CD4-positive, alpha-beta T cell treated with Interleukin-10 for 1 hour (primary cell): ENCODE data around the gene USP47.

Source experiments
- DNase-seq: peaks from one replicate; pipeline ENCODE4 v3.0.0-alpha.2; 2020

Gene USP47

DNA sequence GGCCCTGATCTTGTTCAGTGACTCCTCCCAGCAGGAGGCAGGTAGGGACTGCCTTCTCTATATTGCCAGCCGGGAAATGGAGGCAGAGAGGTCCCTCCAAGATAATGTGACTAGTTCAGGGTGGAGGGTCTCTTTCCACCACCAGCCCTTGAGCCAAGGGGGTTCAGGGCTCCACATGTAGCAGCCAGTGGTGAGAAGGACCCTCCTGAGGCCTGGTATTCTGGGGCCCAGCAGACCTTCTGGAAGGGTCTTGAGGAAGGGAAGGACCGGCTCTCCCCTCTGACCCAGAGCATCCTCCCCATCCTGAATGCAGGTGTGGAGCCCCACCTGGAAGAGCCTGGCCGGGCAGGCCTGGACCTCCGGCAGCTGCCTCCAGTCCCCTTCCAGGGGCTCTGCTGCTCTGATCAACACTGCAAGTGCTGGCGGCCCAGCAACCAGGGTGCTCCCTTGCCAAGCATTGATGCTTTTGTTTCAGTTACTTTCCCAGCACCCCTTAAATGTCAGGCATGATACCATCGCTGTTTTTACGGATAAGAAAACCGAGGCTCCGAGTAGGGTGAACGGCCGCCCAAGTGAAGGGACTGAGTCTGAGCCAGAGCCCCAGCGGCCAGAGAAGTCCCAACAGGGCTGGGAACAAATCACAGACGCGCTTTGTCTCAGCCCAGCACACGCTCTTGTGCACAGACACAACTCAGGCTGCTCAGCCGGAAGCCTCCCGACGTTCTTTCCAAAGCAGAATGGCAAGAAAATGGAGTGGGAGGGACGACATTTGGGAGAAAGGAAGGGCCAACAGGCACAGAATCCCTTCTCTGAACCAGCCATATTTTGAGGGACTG, 127.8 kb downstream of the USP47 start:
- DNase-seq = no peak

DNA sequence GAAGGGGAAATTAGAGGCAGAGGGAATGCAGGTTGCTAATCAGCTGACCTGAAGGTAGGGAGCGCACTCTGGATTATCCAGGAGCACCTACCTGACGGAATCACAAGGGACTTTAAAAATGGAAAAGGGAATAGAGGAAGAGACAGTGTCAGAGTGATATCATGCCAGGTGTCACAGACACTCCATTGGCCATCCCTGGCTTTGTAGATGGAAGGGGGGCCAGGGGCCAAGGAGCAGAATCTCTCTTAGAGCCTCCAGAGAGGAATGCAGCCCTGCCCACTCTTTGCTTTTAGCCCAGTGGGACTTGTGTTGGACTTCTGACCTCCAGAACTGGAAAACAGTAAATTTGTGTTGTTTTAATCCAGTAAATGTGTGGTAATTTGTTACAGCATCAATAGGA, 128.8 kb downstream of the USP47 start:
- DNase-seq = no peak

DNA sequence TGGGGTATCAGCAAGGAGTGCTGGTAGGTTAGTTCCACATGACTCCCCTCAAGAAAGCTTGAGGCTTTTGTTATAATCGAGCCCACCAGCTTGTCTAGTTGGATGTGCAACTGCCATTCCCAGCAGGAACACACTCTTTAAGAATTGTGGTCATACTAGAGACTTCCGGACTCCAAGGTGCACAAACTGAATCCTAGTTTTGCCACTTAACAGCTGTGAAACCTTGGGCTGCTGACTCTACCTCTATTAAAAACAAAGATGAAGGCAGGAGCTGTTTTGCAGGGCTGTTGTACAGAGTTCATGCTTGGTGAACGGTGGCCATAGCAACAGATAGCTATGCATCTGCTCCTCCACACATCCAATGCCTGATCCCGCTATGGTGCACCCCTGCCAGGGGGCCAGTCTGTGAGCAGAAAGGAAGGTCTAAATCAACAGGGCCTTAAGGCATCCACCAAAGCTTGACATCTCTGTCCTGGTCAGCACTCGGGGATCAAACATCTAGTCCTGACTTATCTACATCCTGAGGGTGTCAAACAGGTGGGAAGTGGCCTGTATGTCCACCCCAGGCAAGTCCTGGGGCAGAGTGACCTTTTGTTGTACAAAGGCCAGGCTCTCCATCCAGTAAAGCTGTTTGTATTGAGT, 130.3 kb downstream of the USP47 start:
- DNase-seq = no peak

DNA sequence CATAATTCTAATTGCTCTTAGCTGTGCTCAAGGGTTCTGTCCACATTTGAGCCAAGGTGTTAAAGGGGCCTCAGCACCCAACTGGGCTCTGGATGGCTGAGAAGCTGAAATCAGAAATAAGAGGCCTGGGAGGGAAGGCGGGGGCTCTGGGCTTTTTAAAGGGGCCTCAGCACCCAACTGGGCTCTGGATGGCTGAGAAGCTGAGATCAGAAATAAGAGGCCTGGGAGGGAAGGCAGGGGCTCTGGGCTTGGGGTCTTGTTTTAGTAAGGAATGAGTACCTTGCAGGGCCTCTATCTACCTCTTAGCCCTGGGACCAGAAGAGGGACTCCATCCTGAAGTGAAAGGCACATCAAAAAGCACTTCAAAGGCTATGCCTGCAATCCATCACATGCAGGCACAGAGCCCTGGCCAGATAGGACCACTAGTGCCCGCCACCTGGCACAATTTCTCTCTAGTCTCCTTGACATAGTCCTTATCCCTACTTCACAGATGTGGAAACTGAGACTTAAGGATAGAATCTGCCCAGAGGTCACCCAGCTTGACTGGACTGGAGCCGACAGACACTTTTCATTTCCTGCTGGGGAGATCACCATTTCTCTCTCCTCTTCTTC, 131.1 kb downstream of the USP47 start:
- no peak for DNase-seq

DNA sequence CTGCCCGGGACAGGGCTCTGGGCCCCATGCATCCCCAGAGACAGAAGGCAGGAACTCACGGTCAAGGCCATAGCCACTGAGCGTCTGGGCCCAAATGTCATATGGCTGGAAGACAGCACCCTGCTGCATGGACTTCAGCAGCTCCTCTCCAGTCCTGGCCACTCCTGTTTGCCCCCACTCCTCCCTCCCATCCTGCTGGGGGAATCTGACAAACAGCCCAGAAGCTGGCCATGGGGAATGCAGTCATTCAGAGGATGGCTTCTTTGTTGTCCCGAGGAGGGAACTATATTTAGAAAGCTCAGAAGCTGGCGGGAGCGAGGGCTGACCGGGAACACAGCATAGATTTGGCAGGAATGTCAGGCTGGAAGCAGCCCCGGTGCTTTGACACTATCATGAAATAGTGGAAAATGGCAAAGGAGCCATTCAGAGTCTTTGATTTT, 131.6 kb downstream of the USP47 start:
- DNase-seq = no peak

DNA sequence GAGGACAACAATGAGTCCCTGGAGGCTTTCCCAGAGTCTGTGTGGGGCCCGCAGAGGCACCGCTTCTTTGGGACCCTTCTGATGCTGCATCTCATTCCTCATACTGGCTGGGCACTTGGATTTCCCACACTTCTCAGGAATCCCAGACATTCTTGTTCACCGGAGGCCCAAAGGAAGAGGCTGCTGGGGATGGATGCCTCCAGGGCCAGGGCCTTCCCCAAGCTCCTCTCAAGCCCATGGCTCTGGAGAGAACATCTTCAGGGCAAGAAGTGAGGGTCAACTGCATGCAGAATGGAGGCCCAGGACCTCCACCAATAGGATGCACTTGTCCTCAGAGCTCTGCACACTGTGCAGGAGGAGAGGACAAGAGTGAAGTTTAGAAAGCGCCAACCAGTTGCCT, 132.1 kb downstream of the USP47 start:
- no peak for DNase-seq

DNA sequence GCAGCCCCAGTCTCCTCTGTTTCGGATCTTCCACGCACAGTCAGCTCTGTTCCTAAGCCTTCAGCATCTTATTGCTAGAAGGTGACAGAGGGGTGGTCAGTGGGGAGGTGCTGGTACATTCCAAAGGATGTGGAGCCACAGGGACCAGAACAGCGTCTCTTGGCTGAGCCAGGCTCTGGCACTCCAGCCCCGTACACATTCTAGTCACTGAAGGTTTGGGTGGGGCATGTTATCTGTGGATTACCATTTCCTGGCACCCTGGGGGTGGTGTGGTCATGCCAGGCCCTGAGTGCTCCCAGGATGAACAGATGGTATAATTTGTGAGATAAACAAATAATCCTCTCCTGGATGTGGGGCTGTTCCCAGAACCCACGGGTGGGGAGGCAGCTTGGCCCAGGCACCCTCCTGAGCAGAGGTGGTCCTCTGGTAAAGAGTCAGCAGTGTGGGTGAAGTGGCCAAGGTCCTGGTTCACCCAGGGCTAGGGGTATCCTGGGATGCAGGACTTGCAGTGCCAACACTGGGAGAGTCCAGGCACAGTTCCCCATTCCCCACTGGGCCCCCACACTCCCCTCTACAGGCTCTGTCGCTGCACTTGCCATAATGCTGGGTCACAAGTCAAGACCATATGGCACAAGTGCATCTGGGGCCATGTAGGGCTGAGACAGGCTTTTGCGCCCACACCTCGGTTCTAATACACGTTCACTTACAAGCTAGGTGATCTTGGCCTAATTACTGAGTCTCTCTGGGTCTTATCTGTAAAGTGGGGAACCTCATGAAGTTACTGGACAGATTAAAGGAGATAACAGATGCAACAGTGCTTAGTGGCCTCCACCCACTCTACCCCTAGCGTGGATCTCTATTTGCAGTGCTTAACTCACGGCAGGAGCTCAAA, 133.7 kb downstream of the USP47 start:
- no peak for DNase-seq

DNA sequence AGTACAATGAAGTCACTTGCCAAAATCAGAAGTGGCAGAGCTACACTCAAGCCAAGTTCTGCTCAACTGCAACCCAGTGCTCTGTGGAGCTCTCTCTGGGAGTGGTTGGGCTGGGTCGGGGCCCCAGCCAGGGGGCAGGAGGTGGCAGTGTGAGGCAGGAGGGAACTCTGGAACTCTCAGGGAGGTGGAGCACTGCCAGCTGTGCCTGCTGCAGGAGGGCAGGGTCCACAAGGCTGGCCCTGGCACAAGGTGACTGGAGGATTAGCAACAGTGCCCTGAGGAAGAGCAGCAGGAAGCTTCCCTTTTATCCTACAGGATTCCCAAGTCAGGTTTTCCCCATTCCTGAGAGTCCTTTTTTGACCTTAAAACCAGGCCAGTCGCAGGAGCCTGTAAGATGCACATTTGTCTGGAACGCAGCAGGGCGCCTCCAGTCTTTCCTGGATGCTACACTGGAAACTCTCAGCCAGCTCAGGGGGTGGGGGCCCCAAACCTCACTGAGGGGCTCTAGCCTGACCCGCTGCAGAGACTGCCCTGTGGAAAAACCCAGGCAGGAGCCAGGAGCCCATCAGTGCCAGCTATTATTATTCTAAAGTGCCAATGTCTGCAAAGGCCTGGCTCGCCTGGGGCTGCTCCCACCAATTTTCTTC, 134.8 kb downstream of the USP47 start:
- DNase-seq = no peak

DNA sequence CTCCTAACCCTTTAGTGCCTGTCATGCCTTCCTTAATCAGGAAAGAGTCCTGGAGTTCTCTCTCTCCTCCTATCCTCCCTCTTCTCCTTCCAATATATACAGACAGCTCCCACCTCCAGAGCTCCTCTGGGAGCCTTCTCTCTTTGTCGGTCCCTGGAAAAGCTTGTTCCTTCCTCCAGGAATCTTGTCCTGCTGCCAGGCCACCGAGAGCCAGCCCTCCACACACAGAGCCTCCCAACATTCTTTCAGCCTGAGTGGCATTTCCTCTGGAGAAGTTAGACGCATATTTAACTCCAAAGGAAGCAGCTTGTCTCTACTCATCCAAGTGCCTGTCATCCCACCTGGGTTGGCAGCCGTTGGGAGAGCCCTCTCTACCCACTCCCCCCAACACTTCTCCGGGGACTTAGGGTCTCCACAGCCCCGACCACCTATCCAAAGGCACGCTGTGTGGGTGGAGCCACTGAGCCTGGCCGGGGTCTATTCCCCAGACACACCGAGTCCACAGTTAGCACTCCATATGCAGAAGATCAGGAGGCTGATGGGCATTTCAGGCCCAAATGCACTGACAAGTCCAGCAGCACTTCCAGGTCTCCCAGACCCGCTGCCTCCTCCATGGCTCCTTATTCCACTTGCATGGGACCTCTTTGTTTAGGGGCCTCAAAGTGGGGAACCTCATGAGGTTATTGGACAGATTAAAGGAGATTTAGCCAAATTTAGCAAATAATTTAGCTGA, 135.6 kb downstream of the USP47 start:
- DNase-seq = no peak

DNA sequence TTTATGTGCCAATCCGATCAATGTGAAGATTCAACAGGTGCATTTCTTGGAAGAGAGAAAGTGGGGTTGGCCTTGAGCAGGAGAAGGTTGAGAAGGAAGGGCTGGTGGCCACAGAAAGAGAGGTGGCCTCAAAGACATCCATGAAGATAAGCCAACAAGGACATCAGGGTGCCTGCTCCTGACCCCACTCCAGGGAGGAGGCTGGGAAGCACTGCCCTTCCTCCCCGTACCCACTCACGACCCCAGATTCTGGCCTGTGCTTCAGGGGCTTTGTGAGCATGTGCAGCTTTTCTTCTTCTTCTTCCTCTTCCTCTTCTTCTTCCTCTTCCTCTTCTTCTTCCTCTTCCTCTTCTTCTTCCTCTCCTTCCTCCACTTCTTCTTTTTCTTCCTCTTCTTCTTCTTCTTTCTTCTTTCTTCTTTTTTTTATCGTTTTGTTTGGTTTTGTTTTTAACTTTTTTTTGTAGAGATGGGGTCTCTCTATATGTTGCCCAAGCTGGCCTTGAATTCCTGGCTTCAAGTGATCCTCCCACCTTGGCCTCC, 136.4 kb downstream of the USP47 start:
- no peak for DNase-seq

DNA sequence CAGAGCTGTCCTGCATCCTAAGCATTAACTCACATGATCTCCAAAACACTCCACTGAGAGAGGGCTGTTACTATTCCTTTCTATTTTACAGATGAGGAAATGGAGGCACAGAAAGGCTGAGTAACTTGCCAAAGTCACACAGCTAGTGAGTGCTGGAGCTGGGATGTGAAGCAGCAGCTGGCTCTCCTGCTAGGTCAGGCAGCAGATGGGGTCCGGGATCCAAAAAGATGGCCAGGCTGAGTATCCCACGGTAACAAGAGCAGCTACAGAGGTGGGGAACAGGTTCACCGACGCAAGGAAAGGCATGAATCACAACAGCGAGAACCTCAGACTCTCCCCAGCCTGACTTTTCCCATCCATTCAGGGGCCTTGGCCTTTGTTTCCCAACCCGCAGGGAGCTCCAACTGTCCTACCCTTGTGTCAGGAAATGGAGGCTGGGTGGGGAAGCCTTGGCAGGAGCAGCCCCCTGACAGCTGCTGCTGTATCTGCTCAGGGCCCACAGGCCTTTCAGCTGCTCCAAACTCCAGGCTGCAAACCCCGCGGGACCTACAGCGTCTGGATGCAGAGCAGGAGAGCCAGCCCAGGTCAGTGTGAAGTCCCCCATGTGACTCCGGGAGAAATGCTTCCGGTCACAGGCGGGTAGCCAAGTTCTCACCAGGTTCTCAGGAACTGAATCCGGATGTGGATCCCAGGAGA, 137.2 kb downstream of the USP47 start:
- DNase-seq = no peak

DNA sequence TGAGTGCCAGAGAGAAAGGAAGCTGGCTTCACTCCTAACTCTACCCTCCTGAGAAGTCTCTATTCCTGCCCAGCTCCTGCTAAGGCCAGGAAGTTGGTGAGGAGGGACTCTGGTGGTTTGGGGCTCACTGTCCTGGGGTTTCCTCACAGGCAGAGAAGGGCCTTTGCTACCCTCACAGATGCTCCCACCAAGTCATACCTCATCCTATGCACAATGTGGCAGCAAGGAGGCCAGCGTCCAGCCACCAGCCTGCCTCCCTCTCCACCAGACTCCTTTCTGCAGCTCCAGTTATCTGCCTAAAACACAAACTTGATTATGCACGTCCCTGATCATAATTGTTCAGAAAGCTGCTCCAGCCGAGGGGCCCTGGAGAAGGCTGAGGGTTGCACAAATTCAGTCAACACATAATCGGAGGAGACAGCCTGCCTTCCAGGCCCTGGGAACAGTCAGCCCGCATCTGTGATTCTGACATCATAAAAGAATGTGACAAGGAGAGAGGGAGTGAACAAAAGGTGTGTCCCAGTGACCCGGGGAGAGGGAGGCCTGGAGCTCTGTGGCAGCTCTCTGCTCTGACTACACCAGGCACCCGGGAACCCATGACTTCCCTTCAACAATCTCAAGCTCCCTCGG, 137.8 kb downstream of the USP47 start:
- DNase-seq = no peak

DNA sequence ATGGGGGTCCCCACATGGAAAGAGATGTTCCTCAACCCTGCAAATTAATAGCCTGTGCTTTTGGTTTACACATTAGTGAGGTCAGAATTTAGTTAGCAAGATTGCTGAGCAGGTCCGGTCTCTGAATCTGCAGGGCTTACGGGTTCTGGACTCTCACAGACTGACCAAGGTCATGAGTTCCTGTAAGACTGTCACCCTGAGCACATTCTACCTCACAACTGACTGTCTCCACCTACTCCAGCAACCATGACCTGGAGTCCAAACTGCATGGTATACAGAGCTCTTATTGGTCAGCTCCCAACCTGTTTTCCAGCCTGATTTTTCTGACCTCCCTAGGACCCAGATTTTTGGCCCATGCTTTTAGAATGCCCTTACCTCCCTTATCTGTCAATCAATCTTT, 138.4 kb downstream of the USP47 start:
- no peak for DNase-seq

DNA sequence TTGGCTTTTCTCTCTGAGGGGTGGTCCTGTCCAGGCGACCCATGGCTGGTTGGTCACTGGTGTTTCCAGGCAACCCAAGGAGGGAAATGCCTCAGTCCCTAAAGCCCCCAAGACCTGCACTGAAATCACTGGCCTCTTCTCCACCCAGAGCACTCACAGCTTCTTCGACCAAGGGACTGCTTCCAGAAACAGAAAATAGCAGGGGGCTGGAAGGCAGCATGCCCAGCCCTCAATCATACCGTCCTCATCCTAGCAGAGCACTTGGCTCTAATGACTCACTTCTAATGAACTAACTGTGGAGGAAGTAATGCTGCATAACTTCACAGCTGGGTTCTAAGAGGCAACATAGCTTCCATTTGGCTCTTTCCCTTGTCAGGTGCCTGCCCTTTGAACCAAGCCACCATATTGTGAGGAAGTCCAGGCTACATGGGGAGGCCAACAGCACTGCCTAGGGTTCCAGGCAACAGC, 139.1 kb downstream of the USP47 start:
- DNase-seq = no peak

DNA sequence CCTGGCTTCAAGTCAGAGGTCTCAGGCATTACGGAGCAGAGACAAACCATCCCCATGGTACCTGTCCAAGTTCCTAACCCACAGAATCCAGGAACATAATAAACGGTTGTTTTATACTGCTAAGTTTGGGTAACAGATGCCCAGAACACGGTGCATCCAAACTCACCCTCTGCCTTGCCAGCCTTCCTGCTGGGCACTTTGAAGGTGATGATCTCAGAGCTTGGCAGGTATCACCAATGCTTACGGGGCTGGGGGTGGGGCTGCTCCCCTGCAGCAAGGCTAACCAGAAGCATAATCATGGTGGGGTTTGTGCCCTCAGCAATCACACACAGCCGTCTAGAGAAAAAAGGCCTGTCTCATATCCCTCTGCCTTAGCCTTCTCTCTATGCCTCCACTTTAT, 139.6 kb downstream of the USP47 start:
- no peak for DNase-seq

DNA sequence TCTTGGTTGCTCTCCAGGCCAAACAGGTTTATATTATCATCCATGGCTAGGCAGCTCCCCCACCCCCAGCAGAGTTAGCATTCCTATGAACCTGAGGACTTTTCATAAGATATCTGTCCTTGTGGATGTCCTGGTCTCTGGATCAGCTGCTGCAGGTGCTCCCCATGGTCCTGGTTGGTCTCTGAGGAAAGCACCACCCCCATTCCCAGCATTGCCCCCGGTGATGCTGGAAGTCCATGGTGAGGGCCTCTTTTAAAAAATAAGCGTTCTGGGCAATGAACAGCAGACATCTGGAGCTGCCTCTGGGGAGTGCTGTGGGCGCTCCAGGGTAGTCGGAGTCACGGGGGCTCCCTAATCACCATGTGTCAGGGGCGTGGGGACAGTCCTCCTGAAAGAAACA, 140.1 kb downstream of the USP47 start:
- no peak for DNase-seq

DNA sequence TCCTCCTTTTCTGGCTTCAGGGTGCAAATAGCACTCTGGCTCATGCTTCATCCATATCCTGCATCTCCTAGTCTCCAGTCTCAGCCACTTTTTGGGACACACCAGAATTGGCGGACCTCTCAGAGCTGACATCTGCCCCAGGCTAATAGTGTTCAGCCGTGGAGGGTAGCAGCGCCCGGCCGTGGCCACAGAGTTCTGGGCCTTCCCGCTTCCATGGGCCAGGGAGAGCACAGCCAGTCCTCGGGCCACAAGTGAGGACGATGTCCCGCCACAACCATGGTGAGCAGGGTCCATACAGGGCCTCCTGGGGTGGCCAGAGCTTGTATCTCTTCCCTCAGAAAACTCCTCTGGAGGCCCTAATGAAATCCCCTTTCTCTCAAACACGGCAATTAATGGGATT, 140.7 kb downstream of the USP47 start:
- no peak for DNase-seq

DNA sequence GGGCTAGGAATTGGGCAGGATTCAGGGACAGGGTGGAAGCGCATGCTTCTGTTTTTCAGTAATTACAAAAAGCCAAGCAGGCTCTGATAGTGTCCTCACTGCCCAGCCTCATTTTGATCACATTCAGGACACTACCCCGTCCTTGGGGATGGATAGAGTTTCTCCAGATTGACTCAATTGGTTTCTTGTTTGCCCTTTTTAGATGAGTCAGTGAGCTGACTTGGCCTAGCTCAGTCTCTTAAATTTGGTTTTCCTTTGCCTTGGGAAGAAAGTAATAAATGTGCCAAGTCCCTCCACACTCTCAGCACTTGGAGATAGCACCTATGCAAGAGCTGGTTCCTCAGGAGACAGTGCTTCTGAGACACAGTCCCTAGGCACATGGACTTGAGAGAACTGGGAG, 141.2 kb downstream of the USP47 start:
- no peak for DNase-seq

DNA sequence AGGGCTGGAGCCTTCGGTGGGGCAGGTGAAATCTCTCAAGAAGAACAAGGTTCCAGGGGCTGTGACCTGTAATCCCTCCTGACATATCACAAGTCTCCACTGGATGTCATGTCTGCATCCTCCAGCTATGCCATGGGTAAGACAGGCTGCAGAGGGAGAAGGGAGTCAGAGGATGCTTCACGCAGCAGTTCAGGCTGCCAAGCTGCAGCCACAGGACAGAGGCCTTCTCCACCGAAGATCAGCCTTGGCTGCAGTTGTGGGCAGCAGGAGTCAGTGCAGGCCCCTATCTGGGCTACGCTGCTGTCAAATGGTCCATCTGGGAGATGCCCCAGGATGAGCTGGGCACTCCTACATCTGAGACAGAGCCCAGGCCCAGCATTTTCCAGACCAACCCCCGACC, 141.7 kb downstream of the USP47 start:
- DNase-seq = no peak

DNA sequence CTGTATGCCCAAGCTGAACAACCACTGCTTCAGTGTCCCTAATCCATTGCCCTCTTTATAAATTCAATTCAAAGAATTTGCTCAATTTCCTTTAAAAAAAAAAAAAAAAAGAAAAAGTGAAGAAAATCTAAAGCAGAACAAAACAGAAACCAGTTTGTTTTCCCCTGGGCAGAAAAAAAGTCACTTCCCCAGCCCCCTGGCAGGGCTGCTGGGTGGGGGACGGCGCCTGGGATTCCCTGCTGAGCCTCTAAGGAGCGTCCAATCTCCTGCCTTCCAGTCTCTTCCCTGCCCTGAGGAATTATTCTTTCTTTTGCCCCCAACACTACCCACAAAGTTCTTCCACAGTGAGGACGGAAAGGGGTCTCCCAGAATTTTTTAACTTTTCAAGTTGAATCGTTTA, 142.8 kb downstream of the USP47 start:
- no peak for DNase-seq
